Muscle of leg (tissue), 11 donors: ENCODE measurements around the gene TMEM163. TPM values are rescaled to one million over a fixed set of nuclear protein-coding genes. Genes with fewer than 3 reads are reported as not detected.

Experiments used
- DNase-seq: peaks from one replicate; pipeline ENCODE4 v3.0.0; 2013
- H3K27ac ChIP-seq: one replicate; pipeline ENCODE4 v1.5.1; 2013; ENCODE audit warnings: mild to moderate bottlenecking, low read length, control low read depth
- H3K27me3 ChIP-seq: one replicate; pipeline ENCODE4 v1.6.1; 2013; ENCODE audit warnings: low read length; ENCODE audit not compliant: control insufficient read depth, insufficient read depth
- H3K36me3 ChIP-seq: one replicate; pipeline ENCODE4 v1.6.1; 2013; ENCODE audit warnings: low read length; ENCODE audit not compliant: control insufficient read depth, insufficient read depth
- H3K4me1 ChIP-seq: one replicate; pipeline ENCODE4 v1.6.1; 2013; ENCODE audit warnings: low read length; ENCODE audit not compliant: control insufficient read depth, insufficient read depth
- H3K4me3 ChIP-seq: one replicate; pipeline ENCODE4 v1.5.1; 2013; ENCODE audit warnings: low read length, control low read depth
- H3K9me3 ChIP-seq: replicated peaks from 2 replicates; pipeline ENCODE4 v1.6.1; 2013; ENCODE audit warnings: low read depth, low read length; ENCODE audit not compliant: control insufficient read depth
- WGBS: methylation state at CpG from one replicate; pipeline ENCODE4 v1.1.5; 2013; ENCODE audit warnings: missing lambda C conversion rate; ENCODE audit not compliant: insufficient coverage; 5-methylcytosine and 5-hydroxymethylcytosine counted together
- polyA plus RNA-seq, 8 donors: library from polyadenylated mRNA; unstranded; fragments of 120-200 nt; gene quantifications; one replicate each; pipeline versions ENCODE4 v1.2.1 to v1.2.3, GENCODE V29; 2013; ENCODE audit warnings: inconsistent platforms in 1 of 8, low replicate concordance in 1 of 8; ENCODE audit not compliant: insufficient read length in 8 of 8, insufficient read depth in 1 of 8
- total RNA-seq: library from RNA; stranded (reverse); fragments of 120-200 nt; gene quantifications from one replicate; pipeline ENCODE4 v1.2.4, GENCODE V29; 2013

Gene TMEM163
- total and polyA plus RNA-seq, 9 donors, result 0.66 to 3.5 (median 1.8) TPM

GRCh38 chr2:134713606-134714005, 5.2 kb downstream of the TMEM163 start:
- H3K9me3 ChIP-seq, result no peaks in the 10 kb centered on the region
- H3K27me3 ChIP-seq, result peaks cover 27% of the 10 kb centered on the region
- DNase-seq, result no peak
- H3K36me3 ChIP-seq, result no peaks in the 10 kb centered on the region
- no peak overlapping the region for H3K4me3 ChIP-seq
- WGBS, result 80% methylated on average over 1 of the region's 1 CpG
- H3K4me1 ChIP-seq, result peaks cover 9% of the 10 kb centered on the region
- H3K27ac ChIP-seq, result no peak overlapping the region

GRCh38 chr2:134713176-134713575, 5.6 kb downstream of the TMEM163 start:
- DNase-seq, result no peak
- Histone ChIP-seq H3K36me3 (no peaks in the 10 kb centered on the region), H3K4me1 (peaks cover 7% of the 10 kb centered on the region), H3K4me3 (no peak overlapping the region), H3K9me3 (no peaks in the 10 kb centered on the region), H3K27me3 (peaks cover 25% of the 10 kb centered on the region), H3K27ac (no peak overlapping the region)
- WGBS, result 86% methylated on average over 3 of the region's 11 CpGs

- Histone ChIP-seq H3K4me1 (peaks cover 3% of the 10 kb centered on the region), H3K4me3 (no peak overlapping the region), H3K27ac (no peak overlapping the region), H3K36me3 (no peaks in the 10 kb centered on the region), H3K9me3 (no peaks in the 10 kb centered on the region), H3K27me3 (peaks cover 21% of the 10 kb centered on the region)
- WGBS, result 78% methylated on average over 3 of the region's 4 CpGs
- no peak for DNase-seq
Measured at GRCh38 chr2:134712736-134713135, 6.1 kb downstream of the TMEM163 start.

- WGBS, result 47% methylated on average over 2 of the region's 3 CpGs
- H3K9me3 ChIP-seq, result no peaks in the 10 kb centered on the region
- no peak for DNase-seq
- H3K4me3 ChIP-seq, result no peak overlapping the region
- H3K4me1 ChIP-seq, result no peaks in the 10 kb centered on the region
- H3K27ac ChIP-seq, result no peak overlapping the region
- no peaks in the 10 kb centered on the region for H3K36me3 ChIP-seq
- peaks cover 16% of the 10 kb centered on the region for H3K27me3 ChIP-seq
Measured at GRCh38 chr2:134712299-134712698, 6.5 kb downstream of the TMEM163 start.

- Histone ChIP-seq H3K36me3 (no peaks in the 10 kb centered on the region), H3K27ac (no peak overlapping the region), H3K4me1 (peaks cover 3% of the 10 kb centered on the region), H3K4me3 (no peak overlapping the region), H3K27me3 (peaks cover 15% of the 10 kb centered on the region), H3K9me3 (no peaks in the 10 kb centered on the region)
- no CpG with 5 or more reads among the region's 3 CpGs for WGBS
- DNase-seq, result no peak
Measured at GRCh38 chr2:134711692-134712091, 7.1 kb downstream of the TMEM163 start.

GRCh38 chr2:134707330-134707676, 11.5 kb downstream of the TMEM163 start:
- H3K27ac ChIP-seq, result no peak overlapping the region
- WGBS, result 97% methylated on average over 3 of the region's 5 CpGs
- H3K27me3 ChIP-seq, result peaks cover 11% of the 10 kb centered on the region

GRCh38 chr2:134706587-134707329, 12.0 kb downstream of the TMEM163 start:
- H3K9me3 ChIP-seq, result no peaks in the 10 kb centered on the region
- no peak overlapping the region for H3K4me3 ChIP-seq
- H3K27ac ChIP-seq, result no peak overlapping the region
- no peaks in the 10 kb centered on the region for H3K36me3 ChIP-seq
- H3K4me1 ChIP-seq, result peaks cover 6% of the 10 kb centered on the region
- peaks cover 11% of the 10 kb centered on the region for H3K27me3 ChIP-seq
- DNase-seq, result no peak
- WGBS, result 41% methylated on average over 14 of the region's 18 CpGs

More at GRCh38 chr2:134707330-134707676, 11.5 kb downstream of the TMEM163 start:
- DNase-seq, result no peak
- Histone ChIP-seq H3K4me1 (peaks cover 6% of the 10 kb centered on the region), H3K9me3 (no peaks in the 10 kb centered on the region), H3K4me3 (no peak overlapping the region), H3K36me3 (no peaks in the 10 kb centered on the region)

GRCh38 chr2:134705861-134706586, 12.8 kb downstream of the TMEM163 start:
- WGBS, result 64% methylated on average over 15 of the region's 21 CpGs
- no peak overlapping the region for H3K27ac ChIP-seq
- peaks cover 11% of the 10 kb centered on the region for H3K27me3 ChIP-seq
- H3K4me3 ChIP-seq, result no peak overlapping the region
- DNase-seq, result no peak
- H3K4me1 ChIP-seq, result peaks cover 6% of the 10 kb centered on the region
- H3K36me3 ChIP-seq, result no peaks in the 10 kb centered on the region
- H3K9me3 ChIP-seq, result no peaks in the 10 kb centered on the region

GRCh38 chr2:134704173-134704572, 14.6 kb downstream of the TMEM163 start:
- DNase-seq, result no peak
- 82% methylated on average over 4 of the region's 4 CpGs for WGBS
- H3K36me3 ChIP-seq, result no peaks in the 10 kb centered on the region
- H3K9me3 ChIP-seq, result no peaks in the 10 kb centered on the region
- H3K27me3 ChIP-seq, result peaks cover 11% of the 10 kb centered on the region
- H3K4me3 ChIP-seq, result no peak overlapping the region
- H3K27ac ChIP-seq, result no peak overlapping the region
- peaks cover 6% of the 10 kb centered on the region for H3K4me1 ChIP-seq

GRCh38 chr2:134703426-134703825, 15.4 kb downstream of the TMEM163 start:
- DNase-seq, result no peak
- peaks cover 11% of the 10 kb centered on the region for H3K27me3 ChIP-seq
- peaks cover 6% of the 10 kb centered on the region for H3K4me1 ChIP-seq
- H3K9me3 ChIP-seq, result no peaks in the 10 kb centered on the region
- H3K27ac ChIP-seq, result no peak overlapping the region
- WGBS, result no CpG with 5 or more reads among the region's 1 CpG
- H3K36me3 ChIP-seq, result no peaks in the 10 kb centered on the region
- H3K4me3 ChIP-seq, result no peak overlapping the region
